Measurements from ENCODE around the gene UNC119. TPM values are rescaled to one million over a fixed set of nuclear protein-coding genes. Genes with fewer than 3 reads are reported as not detected.

The UNC119 gene
- total RNA-seq, 1 donor from 2014 or later: 66.2 TPM

DNA sequence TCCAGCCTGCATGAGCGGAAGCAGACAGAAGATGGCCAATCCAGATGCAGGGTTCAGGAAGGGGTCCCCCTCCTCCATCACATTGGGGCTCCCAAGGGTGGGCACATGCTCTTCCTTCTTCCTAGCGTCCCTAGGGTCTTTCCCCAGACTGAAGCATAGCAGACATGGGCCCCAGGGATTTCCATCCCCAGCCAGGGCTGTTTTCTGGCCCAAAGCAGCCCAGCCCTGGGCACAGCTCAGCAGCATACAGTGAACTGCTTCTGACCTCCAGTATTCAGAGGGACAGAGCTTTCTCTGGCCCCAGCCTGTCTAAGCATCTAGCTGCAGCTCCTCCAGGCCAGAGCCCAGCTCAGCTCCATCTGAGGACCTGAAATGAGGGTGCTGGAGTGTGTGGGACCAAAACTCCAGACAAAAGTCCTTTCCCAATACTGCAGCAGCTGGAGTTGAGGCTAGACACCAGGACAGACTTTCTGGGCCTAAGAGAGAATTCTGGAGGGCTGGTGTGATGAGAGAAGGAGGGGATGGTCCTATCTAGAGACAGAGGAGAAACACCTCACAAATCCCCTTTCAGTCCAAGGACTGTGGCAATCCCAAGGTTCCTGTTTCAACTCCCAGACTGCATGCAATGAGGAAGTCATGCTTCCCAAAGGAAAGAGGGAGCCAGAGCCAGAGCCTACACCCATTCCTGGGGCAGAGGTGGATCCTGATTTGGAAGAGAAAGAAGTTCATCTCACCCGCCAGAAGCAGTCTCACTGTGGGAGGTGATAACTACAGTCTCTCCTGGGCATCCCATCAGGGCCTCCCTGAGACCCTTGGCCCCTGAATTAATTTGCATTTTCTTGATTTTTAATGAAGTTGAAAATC lies 50.8 kb downstream of the UNC119 start:
- Mint-ChIP-seq H3K36me3 (no peaks in the 10 kb centered on the region), H3K4me1 (peaks cover 26% of the 10 kb centered on the region), H3K27ac (no peak overlapping the region), H3K4me3 (no peak overlapping the region), H3K9me3 (no peaks in the 10 kb centered on the region), H3K27me3 (ENCODE audit: low read depth) (no peaks in the 10 kb centered on the region)
- no peak for DNase-seq (ENCODE audit: low spot score in 2 of 2, unreplicated experiment in 2 of 2)
- TF ChIP-seq, protein P1, sequence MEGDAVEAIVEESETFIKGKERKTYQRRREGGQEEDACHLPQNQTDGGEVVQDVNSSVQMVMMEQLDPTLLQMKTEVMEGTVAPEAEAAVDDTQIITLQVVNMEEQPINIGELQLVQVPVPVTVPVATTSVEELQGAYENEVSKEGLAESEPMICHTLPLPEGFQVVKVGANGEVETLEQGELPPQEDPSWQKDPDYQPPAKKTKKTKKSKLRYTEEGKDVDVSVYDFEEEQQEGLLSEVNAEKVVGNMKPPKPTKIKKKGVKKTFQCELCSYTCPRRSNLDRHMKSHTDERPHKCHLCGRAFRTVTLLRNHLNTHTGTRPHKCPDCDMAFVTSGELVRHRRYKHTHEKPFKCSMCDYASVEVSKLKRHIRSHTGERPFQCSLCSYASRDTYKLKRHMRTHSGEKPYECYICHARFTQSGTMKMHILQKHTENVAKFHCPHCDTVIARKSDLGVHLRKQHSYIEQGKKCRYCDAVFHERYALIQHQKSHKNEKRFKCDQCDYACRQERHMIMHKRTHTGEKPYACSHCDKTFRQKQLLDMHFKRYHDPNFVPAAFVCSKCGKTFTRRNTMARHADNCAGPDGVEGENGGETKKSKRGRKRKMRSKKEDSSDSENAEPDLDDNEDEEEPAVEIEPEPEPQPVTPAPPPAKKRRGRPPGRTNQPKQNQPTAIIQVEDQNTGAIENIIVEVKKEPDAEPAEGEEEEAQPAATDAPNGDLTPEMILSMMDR (IDR thresholded peaks at IDR 0.05; ENCODE audit: unreplicated experiment): no peak

DNA sequence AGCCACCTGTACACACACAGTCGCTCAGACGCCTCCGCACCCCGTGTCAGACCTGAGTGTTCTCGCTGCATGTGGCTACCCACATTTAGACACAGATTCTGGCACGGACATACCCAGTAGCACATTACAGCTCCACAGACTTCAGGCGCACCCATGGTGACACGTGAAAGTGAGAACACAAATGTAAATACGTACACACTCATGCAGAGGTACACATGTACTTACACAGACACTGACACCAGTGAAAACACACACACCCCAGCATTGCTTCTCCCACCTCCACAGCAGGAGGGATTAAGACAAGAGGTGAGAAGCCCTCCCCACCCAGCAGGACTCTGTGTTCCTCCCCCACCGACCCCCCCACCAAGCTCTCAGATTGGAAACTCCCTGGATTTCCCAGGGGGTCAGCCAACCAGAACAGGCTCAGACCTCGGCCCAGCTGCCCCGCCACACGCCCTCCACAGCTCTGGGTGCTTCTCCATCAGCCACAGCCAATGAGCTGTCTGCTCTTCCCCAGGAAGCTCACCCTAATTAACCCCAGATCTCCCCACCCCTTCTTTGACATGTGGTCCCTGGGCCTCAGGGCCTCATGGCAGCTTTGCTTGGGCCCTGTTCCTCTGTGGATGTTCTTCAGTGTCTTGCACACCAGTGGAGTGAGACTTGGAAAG lies 51.6 kb downstream of the UNC119 start:
- H3K27ac Mint-ChIP-seq: no peak overlapping the region
- DNase-seq (ENCODE audit: low spot score in 2 of 2, unreplicated experiment in 2 of 2): no peak
- no peaks in the 10 kb centered on the region for H3K36me3 Mint-ChIP-seq
- no peaks in the 10 kb centered on the region for H3K27me3 Mint-ChIP-seq (ENCODE audit: low read depth)
- peaks cover 24% of the 10 kb centered on the region for H3K4me1 Mint-ChIP-seq
- no peaks in the 10 kb centered on the region for H3K9me3 Mint-ChIP-seq
- TF ChIP-seq, protein P1 (IDR thresholded peaks at IDR 0.05; ENCODE audit: unreplicated experiment): no peak
- no peak overlapping the region for H3K4me3 Mint-ChIP-seq

DNA sequence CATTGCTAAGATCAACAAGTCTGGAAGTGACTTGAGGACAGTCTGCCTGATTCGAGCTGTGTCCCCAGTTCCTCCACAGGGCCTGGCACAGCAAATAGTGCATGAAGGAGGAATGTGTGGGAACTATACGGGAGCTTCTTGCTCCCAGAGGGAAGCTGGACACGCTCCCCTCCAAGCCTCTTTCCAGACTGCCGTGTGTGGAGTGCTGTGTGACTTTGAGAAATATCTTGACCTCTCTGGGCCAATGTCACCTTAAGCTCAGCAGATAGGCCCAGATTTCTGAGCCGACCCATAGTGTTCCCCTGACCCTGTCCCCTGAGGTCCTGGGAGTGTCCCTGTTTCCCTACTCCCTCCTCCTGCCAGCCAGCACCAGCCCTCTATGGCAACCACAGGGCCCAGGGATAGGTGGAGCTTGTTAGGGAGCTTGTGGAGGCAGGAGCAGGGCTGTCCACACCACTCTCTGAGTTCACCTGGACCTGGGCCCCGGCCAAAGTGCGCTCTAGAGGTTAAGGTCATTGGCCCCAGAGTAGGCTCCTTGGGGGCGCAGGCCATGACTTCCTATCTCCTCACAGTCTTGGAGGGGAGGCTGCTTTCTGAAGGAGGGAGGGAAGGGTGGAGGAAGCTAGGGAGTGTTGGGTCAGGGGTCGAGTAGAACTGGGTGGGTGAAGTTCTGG lies 52.6 kb downstream of the UNC119 start:
- Mint-ChIP-seq H3K27ac (no peak overlapping the region), H3K9me3 (no peaks in the 10 kb centered on the region), H3K4me1 (peaks cover 21% of the 10 kb centered on the region), H3K36me3 (no peaks in the 10 kb centered on the region), H3K27me3 (ENCODE audit: low read depth) (no peaks in the 10 kb centered on the region), H3K4me3 (no peak overlapping the region)
- no peak for DNase-seq (ENCODE audit: low spot score in 2 of 2, unreplicated experiment in 2 of 2)
- TF ChIP-seq, protein P1 (IDR thresholded peaks at IDR 0.05; ENCODE audit: unreplicated experiment): no peak

DNA sequence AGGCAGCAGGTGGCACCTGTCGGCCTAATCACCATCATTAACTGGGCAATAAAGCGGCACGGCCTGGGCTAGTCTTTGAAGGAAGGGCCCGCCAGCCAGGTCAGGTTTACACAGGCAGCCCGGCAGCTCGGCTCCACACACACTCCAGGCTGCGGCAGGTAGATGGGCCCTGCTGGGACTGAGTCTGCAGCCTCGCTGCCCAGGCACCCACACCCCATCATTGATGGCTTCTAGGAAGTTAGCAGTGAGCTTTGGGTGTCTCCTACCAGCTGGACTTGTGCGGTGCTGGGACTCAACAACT lies 53.1 kb downstream of the UNC119 start:
- TF ChIP-seq, protein P1 (IDR thresholded peaks at IDR 0.05; ENCODE audit: unreplicated experiment): no peak
- DNase-seq (ENCODE audit: low spot score in 2 of 2, unreplicated experiment in 2 of 2): no peak
- no peaks in the 10 kb centered on the region for H3K36me3 Mint-ChIP-seq
- H3K4me3 Mint-ChIP-seq: no peak overlapping the region
- peaks cover 21% of the 10 kb centered on the region for H3K4me1 Mint-ChIP-seq
- H3K27ac Mint-ChIP-seq: no peak overlapping the region
- H3K9me3 Mint-ChIP-seq: no peaks in the 10 kb centered on the region
- H3K27me3 Mint-ChIP-seq (ENCODE audit: low read depth): no peaks in the 10 kb centered on the region

DNA sequence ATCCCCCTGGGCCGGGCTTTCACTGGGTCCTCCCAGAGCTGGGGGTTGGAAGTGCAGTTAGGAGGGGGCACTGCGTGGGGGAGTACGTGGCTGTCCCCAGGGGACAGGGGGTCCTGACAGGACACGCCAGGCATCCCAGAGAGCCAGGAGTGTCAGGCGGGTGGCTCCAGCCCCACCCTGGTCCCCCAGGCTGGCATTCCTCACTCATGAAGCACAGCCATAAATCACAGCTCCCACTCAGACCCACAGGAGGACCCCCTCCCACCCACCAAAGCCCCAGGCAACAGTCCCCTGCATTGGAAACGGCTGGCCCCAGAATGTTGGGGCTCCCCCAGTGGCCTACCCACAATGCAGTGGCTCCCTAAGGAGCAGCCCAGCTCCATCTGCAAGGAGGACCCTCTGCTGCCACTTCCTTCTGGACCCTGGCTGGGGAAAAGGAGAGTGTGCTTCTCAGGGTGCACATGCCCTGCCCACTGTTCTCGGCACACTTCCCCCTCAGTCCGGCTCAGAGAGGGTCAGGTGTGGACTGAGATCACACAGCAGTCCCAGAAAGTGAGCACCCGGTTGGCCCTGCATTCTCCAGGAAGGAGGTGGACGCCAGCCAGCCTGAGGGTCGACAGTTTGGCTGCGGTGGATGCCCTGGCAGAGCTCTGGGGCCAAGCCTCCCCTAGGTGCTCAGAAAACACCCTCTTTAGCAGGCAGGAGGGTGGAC lies 53.6 kb downstream of the UNC119 start:
- Mint-ChIP-seq H3K27ac (no peak overlapping the region), H3K36me3 (no peaks in the 10 kb centered on the region), H3K9me3 (no peaks in the 10 kb centered on the region), H3K4me1 (peaks cover 21% of the 10 kb centered on the region), H3K27me3 (ENCODE audit: low read depth) (no peaks in the 10 kb centered on the region), H3K4me3 (no peak overlapping the region)
- TF ChIP-seq, protein P1 (IDR thresholded peaks at IDR 0.05; ENCODE audit: unreplicated experiment): no peak
- no peak for DNase-seq (ENCODE audit: low spot score in 2 of 2, unreplicated experiment in 2 of 2)

Measured in mesothelial cell of epicardium (in vitro differentiated cells).